ENCODE results near the gene C2CD3. TPM values are rescaled to one million over a fixed set of nuclear protein-coding genes. Genes with fewer than 3 reads are reported as not detected.

The C2CD3 gene
- total and polyA plus RNA-seq, 9 of the 15 experiments (the other 6 are each of a cell fraction or from before 2014, with no cell fraction given), result 4.4 to 20.2 (median 15.4) TPM

DNA sequence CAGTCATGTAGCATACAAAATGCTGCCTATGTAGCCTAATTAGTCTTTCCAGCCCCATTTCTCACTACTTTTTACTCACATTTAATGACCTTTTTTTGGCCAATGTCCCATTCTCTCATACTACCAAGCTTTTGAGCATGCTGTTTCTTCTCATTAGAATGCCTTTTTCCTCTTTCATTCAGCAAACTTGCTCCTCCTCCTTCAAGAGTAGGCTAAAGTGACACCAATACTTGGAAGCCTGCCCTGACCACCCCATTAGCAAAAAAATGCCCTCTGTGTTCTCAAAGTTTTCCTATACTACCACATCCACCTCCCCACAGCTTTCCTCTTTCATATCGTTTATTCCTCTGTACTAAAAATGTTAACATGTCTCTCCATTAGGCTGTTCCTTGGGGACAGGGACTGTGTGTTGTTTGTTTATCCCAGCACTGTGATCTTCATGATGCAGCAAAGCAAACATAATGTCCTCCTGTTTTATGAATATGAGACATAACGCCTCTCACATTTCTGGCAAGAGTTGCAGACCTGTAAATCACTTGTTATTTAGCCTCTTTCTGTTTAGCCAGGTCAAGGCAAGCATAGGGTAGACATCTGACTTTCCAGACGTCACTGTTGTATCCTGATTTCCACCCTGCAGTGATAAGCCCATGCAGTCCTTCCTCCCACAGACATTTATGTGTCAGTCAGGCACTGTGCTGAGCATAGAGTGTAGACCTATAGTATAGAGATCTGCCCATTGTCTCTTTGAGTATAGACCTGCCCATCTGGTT lies 99.9 kb downstream of the C2CD3 start (continued):
- TF ChIP-seq, protein P1, sequence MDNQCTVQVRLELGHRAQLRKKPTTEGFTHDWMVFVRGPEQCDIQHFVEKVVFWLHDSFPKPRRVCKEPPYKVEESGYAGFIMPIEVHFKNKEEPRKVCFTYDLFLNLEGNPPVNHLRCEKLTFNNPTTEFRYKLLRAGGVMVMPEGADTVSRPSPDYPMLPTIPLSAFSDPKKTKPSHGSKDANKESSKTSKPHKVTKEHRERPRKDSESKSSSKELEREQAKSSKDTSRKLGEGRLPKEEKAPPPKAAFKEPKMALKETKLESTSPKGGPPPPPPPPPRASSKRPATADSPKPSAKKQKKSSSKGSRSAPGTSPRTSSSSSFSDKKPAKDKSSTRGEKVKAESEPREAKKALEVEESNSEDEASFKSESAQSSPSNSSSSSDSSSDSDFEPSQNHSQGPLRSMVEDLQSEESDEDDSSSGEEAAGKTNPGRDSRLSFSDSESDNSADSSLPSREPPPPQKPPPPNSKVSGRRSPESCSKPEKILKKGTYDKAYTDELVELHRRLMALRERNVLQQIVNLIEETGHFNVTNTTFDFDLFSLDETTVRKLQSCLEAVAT (IDR thresholded peaks at IDR 0.05), result no peak
- no peak for TF ChIP-seq CBX1 (IDR thresholded peaks at IDR 0.05; ENCODE audit: low read depth)
- no peak for TF ChIP-seq NCOA4 (IDR thresholded peaks at IDR 0.05; ENCODE audit: partially characterized antibody)
- TF ChIP-seq EHMT2 (IDR thresholded peaks at IDR 0.05), result 0 out of 2 replicates have a peak, but pooled peaks have one; percentile 24
- TF ChIP-seq CBFA2T3 (IDR thresholded peaks at IDR 0.05), result peak; percentile 93
- no peak for TF ChIP-seq ZNF699 (CRISPR knock-in tag; IDR thresholded peaks at IDR 0.05; ENCODE audit: insufficient replicate concordance)
- no peak for TF ChIP-seq LCOR (CRISPR knock-in tag; IDR thresholded peaks at IDR 0.05)
- TF ChIP-seq, protein P2, sequence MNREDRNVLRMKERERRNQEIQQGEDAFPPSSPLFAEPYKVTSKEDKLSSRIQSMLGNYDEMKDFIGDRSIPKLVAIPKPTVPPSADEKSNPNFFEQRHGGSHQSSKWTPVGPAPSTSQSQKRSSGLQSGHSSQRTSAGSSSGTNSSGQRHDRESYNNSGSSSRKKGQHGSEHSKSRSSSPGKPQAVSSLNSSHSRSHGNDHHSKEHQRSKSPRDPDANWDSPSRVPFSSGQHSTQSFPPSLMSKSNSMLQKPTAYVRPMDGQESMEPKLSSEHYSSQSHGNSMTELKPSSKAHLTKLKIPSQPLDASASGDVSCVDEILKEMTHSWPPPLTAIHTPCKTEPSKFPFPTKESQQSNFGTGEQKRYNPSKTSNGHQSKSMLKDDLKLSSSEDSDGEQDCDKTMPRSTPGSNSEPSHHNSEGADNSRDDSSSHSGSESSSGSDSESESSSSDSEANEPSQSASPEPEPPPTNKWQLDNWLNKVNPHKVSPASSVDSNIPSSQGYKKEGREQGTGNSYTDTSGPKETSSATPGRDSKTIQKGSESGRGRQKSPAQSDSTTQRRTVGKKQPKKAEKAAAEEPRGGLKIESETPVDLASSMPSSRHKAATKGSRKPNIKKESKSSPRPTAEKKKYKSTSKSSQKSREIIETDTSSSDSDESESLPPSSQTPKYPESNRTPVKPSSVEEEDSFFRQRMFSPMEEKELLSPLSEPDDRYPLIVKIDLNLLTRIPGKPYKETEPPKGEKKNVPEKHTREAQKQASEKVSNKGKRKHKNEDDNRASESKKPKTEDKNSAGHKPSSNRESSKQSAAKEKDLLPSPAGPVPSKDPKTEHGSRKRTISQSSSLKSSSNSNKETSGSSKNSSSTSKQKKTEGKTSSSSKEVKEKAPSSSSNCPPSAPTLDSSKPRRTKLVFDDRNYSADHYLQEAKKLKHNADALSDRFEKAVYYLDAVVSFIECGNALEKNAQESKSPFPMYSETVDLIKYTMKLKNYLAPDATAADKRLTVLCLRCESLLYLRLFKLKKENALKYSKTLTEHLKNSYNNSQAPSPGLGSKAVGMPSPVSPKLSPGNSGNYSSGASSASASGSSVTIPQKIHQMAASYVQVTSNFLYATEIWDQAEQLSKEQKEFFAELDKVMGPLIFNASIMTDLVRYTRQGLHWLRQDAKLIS (CRISPR knock-in tag; IDR thresholded peaks at IDR 0.05), result no peak
- no peak for TF ChIP-seq MBD2 (IDR thresholded peaks at IDR 0.05; ENCODE audit: borderline replicate concordance, low read depth)
- no peak for TF ChIP-seq TFAM (CRISPR knock-in tag; conservative IDR thresholded peaks at IDR 0.05)
- peak; percentile 60 for TF ChIP-seq PHB2 (IDR thresholded peaks at IDR 0.05; ENCODE audit: low read depth)
- no peak for TF ChIP-seq HIVEP1 (CRISPR knock-in tag; IDR thresholded peaks at IDR 0.05)
- TF ChIP-seq CREM (IDR thresholded peaks at IDR 0.05; ENCODE audit: low read depth), result peak; percentile 74
- no peak for TF ChIP-seq CHD2 (IDR thresholded peaks at IDR 0.05; ENCODE audit: low read depth, low read length)
- TF ChIP-seq U2AF2 (optimal IDR thresholded peaks at IDR 0.05; ENCODE audit: low read depth, low read length), result no peak
- no peak; the same call in 1 of the 2 replicates for TF ChIP-seq ETV1 (tag; conservative IDR thresholded peaks at IDR 0.05; ENCODE audit: low read depth)
- no peak for TF ChIP-seq BRD4 (IDR thresholded peaks at IDR 0.05)
- TF ChIP-seq DLX4 (CRISPR knock-in tag; IDR thresholded peaks at IDR 0.05), result no peak
- TF ChIP-seq MEF2D (tag; conservative IDR thresholded peaks at IDR 0.05; ENCODE audit: low read depth), result no peak
- no peak for TF ChIP-seq ZBTB34 (CRISPR knock-in tag; IDR thresholded peaks at IDR 0.05)
- TF ChIP-seq ETV5 (CRISPR knock-in tag; IDR thresholded peaks at IDR 0.05; ENCODE audit: low read depth), result no peak
- TF ChIP-seq GABPA (tag; conservative IDR thresholded peaks at IDR 0.05; ENCODE audit: low read depth), result no peak
- no peak for TF ChIP-seq ZNF41 (CRISPR knock-in tag; conservative IDR thresholded peaks at IDR 0.05)
- no peak for TF ChIP-seq SRSF3 (IDR thresholded peaks at IDR 0.05; ENCODE audit: insufficient read depth, low read length)
